HepG2 (cell line): ENCODE measurements around the gene BAIAP3. TPM values are rescaled to one million over a fixed set of nuclear protein-coding genes. Genes with fewer than 3 reads are reported as not detected.

Experiments
- ATAC-seq: fragments of 200-7000 bp; cut with Tn5 transposase; 3 replicates; pipeline ENCODE4 v1.9.1; 2020; ENCODE audit warnings: mild to moderate bottlenecking, moderate library complexity
- BruUV-seq: library from RNA; stranded (reverse); fragments of 400-500 nt; replicated peaks from 2 replicates; lab custom pipeline; 2021; lab: Mats Ljungman, UMichigan
- CTCF ChIA-PET: fragments of 300-600 bp; formaldehyde crosslinking; extraction: SDS; loops from one replicate; lab custom pipeline; 2021; ENCODE audit warnings: low total read pairs, inconsistent platforms, low intra/inter-chr PET ratio; lab: Yijun Ruan, JAX
- POLR2A ChIA-PET: fragments of 350-600 bp; sonication (Branson Sonifier 250); formaldehyde crosslinking; loops from one replicate; lab custom pipeline; 2020; ENCODE audit warnings: antibody characterized with exemption, inconsistent platforms; lab: Yijun Ruan, JAX
- DNase-seq: peaks from one replicate; pipeline ENCODE4 v3.0.0-alpha.2; 2015; ENCODE audit warnings: low spot score
- FAIRE-seq: peaks from 3 replicates; lab custom pipeline; 2011; peaks lifted over from hg19 to GRCh38; lab: Jason Lieb, UNC
- H2AFZ ChIP-seq: one replicate; pipeline ENCODE4 v1.6.1; 2011; ENCODE audit warnings: low read length, inconsistent platforms
- H3K27ac ChIP-seq: fragments of 300-600 bp; 3 replicates; pipeline ENCODE4 v1.8.0; 2011; ENCODE audit warnings: mixed run types, mild to moderate bottlenecking, mixed read lengths, low read length, inconsistent platforms; ENCODE audit not compliant: insufficient read depth; ENCODE audit errors: extremely low read length
- H3K27me3 ChIP-seq, 2 experiments: fragments of 200-600 bp in 1 of 2; 2 replicates in 1 of 2; 3 replicates in 1 of 2; pipeline versions ENCODE4 v1.6.0 to v1.8.0; 2011; ENCODE audit warnings: low read length in 2 of 2, mild to moderate bottlenecking in 2 of 2, moderate library complexity in 2 of 2, inconsistent platforms in 1 of 2; ENCODE audit not compliant: insufficient read depth in 2 of 2, control insufficient read depth in 1 of 2
- H3K36me3 ChIP-seq, 2 experiments: fragments of 200-600 bp in 1 of 2; replicated peaks in 1 of 2; 2 replicates in 1 of 2; 3 replicates in 1 of 2; pipeline versions ENCODE4 v1.5.1 to v1.8.0; 2011; ENCODE audit warnings: low read length in 2 of 2, inconsistent platforms in 1 of 2; ENCODE audit not compliant: insufficient read depth in 2 of 2, control insufficient read depth in 1 of 2
- H3K4me1 ChIP-seq: 2 replicates; pipeline ENCODE4 v1.5.1; 2012; ENCODE audit warnings: low read length, inconsistent platforms; ENCODE audit not compliant: insufficient read depth
- H3K4me2 ChIP-seq: 2 replicates; pipeline ENCODE4 v1.6.0; 2011; ENCODE audit warnings: low read depth, low read length, inconsistent platforms
- H3K4me3 ChIP-seq, 3 experiments: fragments of 200-600 bp in 1 of 3; sonication (generic), shearing (Covaris generic) in 1 of 3; replicated peaks in 1 of 3; 2 replicates each; pipeline ENCODE4 v1.5.1; 2011 to 2016; ENCODE audit warnings: low read length in 3 of 3, inconsistent platforms in 2 of 3, low read depth in 2 of 3, mild to moderate bottlenecking in 2 of 3, control low read depth in 1 of 3, mixed read lengths in 1 of 3; ENCODE audit not compliant: insufficient read depth in 1 of 3
- H3K79me2 ChIP-seq: one replicate; pipeline ENCODE4 v1.6.1; 2011; ENCODE audit warnings: low read length, inconsistent platforms; ENCODE audit not compliant: insufficient read depth
- H3K9ac ChIP-seq: 2 replicates; pipeline ENCODE4 v1.6.0; 2011; ENCODE audit warnings: mild to moderate bottlenecking, low read depth, low read length, inconsistent platforms; ENCODE audit not compliant: insufficient read depth
- H3K9me3 ChIP-seq: 2 replicates; pipeline ENCODE4 v1.5.1; 2012; ENCODE audit warnings: mild to moderate bottlenecking, low read length
- H4K20me1 ChIP-seq: 2 replicates; pipeline ENCODE4 v1.6.0; 2011; ENCODE audit warnings: inconsistent platforms, mild to moderate bottlenecking, low read length, moderate library complexity; ENCODE audit not compliant: insufficient read depth
- AKNA ChIP-seq: sonication (generic); formaldehyde crosslinking; IDR thresholded peaks from 2 replicates; pipeline ENCODE4 v1.4.0; 2020; ENCODE audit warnings: missing genetic modification reagents, borderline replicate concordance
- IKZF5 ChIP-seq: IDR thresholded peaks from 2 replicates; pipeline ENCODE4 v1.6.1; 2018; ENCODE audit warnings: missing genetic modification reagents, mild to moderate bottlenecking, missing compliant biosample characterization
- KDM6A ChIP-seq: IDR thresholded peaks from 2 replicates; pipeline ENCODE4 v1.6.1; 2016; ENCODE audit warnings: low read depth
- MAFK ChIP-seq, 2 experiments: IDR thresholded peaks in 1 of 2; conservative IDR thresholded peaks in 1 of 2; 2 replicates each; pipeline ENCODE4 v1.6.1; 2011; ENCODE audit warnings: improper control_type of control experiment in 2 of 2, low read length in 2 of 2
- MATR3 ChIP-seq: sonication (generic); formaldehyde crosslinking; IDR thresholded peaks from 2 replicates; pipeline ENCODE4 v1.4.0; 2020; ENCODE audit warnings: missing genetic modification reagents
- MIER2 ChIP-seq: IDR thresholded peaks from 2 replicates; pipeline ENCODE4 v1.6.1; 2016; ENCODE audit warnings: missing biosample characterization, missing genetic modification reagents
- PLSCR1 ChIP-seq: sonication (generic); formaldehyde crosslinking; IDR thresholded peaks from 2 replicates; pipeline ENCODE4 v1.5.0; 2020; ENCODE audit warnings: missing genetic modification reagents, mild to moderate bottlenecking, borderline replicate concordance
- PRDM4 ChIP-seq: sonication (generic); formaldehyde crosslinking; IDR thresholded peaks from 2 replicates; pipeline ENCODE4 v1.9.0; 2021; ENCODE audit warnings: missing genetic modification reagents, borderline replicate concordance
- SETDB1 ChIP-seq: sonication (generic); formaldehyde crosslinking; IDR thresholded peaks from 2 replicates; pipeline ENCODE4 v1.5.1; 2020; ENCODE audit warnings: missing genetic modification reagents, mild to moderate bottlenecking, borderline replicate concordance
- TAF15 ChIP-seq: fragments of 200-400 bp; formaldehyde crosslinking; IDR thresholded peaks from one replicate; pipeline ENCODE4 v1.6.1; 2018; ENCODE audit warnings: mild to moderate bottlenecking, low read depth, low read length; ENCODE audit not compliant: poor library complexity, severe bottlenecking
- TOE1 ChIP-seq: sonication (generic); formaldehyde crosslinking; IDR thresholded peaks from 2 replicates; pipeline ENCODE4 v1.4.0; 2020; ENCODE audit warnings: mild to moderate bottlenecking, missing genetic modification reagents
- ZNF335 ChIP-seq: sonication (generic); formaldehyde crosslinking; IDR thresholded peaks from 2 replicates; pipeline ENCODE4 v1.4.0; 2020; ENCODE audit warnings: missing genetic modification reagents
- ZNF34 ChIP-seq: sonication (generic); formaldehyde crosslinking; IDR thresholded peaks from 2 replicates; pipeline ENCODE4 v1.4.0; 2020; ENCODE audit warnings: mild to moderate bottlenecking, missing genetic modification reagents, borderline replicate concordance
- ZSCAN5A ChIP-seq: sonication (generic); formaldehyde crosslinking; IDR thresholded peaks from 2 replicates; pipeline ENCODE4 v1.8.0; 2022; ENCODE audit warnings: mild to moderate bottlenecking, missing genetic modification reagents, borderline replicate concordance
- WGBS: methylation state at CpG from one replicate; pipeline ENCODE4 v1.1.6; 2017; ENCODE audit warnings: low lambda C conversion rate; 5-methylcytosine and 5-hydroxymethylcytosine counted together
- in situ Hi-C: cut with HindIII; loops from 2 replicates; pipeline ENCODE4 v1.10.0; 2017; ENCODE audit warnings: low pct_unique_long_range_greater_than_20kb; ENCODE audit not compliant: extremely low pct_ligation_motif_present
- intact Hi-C: fragments of 100-400 bp; cut with micrococcal nuclease; formaldehyde crosslinking; loops from one replicate; pipeline ENCODE4 v1.10.0; 2022; ENCODE audit not compliant: unreplicated experiment
- polyA plus RNA-seq, 8 experiments: library from polyadenylated mRNA; depleted of rRNA in 3 of 8; stranded (reverse) in 7 of 8; unstranded in 1 of 8; fragments of >200 nt; fragmentation: Illumina TruSeq in 4 of 8; extraction: Trizol in 4 of 8; gene quantifications; 2 replicates each; pipeline versions ENCODE4 v1.2.1 to v1.2.3, GENCODE V29; 2011 to 2016; ENCODE audit warnings: low read depth in 4 of 8, missing spikeins in 1 of 8, mixed read lengths in 1 of 8; ENCODE audit not compliant: insufficient read depth in 1 of 8
- total RNA-seq, 5 experiments: library from RNA; depleted of rRNA; stranded (reverse); fragments of >200 nt; fragmentation: Illumina TruSeq; extraction: Trizol; gene quantifications; 2 replicates each; pipeline ENCODE4 v1.2.3, GENCODE V29; 2016; ENCODE audit warnings: low read depth in 1 of 5

BAIAP3 gene
- total and polyA plus RNA-seq, 2 of the 13 experiments (the other 11 are each of a cell fraction or from before 2014, with no cell fraction given): 3.2 to 5.7 TPM

- Histone ChIP-seq H3K79me2 (no peaks in the 10 kb centered on the region), H3K9me3 (no peaks in the 10 kb centered on the region), H3K27me3 (no peaks in the 10 kb centered on the region), H3K9ac (no peak overlapping the region), H3K4me2 (no peak overlapping the region), H3K4me3 (no peak overlapping the region), H2AFZ (no peak overlapping the region), H4K20me1 (no peaks in the 10 kb centered on the region), H3K27ac (no peak overlapping the region), H3K36me3 (peaks cover 10 to 15% of the 10 kb centered on the region in 2 experiments; a peak in 4 of 5 replicates), H3K4me1 (no peaks in the 10 kb centered on the region)
- in situ Hi-C loops (no loop called here), intact Hi-C loops (no loop called here)
- FAIRE-seq (no peak), ATAC-seq (no peak), DNase-seq (no peak)
- CTCF ChIA-PET: no interaction called here
- 95% methylated on average over 9 of the region's 9 CpGs for WGBS
- BruUV-seq: no TSS peak
- POLR2A ChIA-PET: no interaction called here
- TF ChIP-seq AKNA (no peak), PLSCR1 (no peak), MAFK (conservative IDR thresholded peaks at IDR 0.05 in 1 of 2, IDR thresholded peaks at IDR 0.05 in 1 of 2; ENCODE audit: low read length in 2 of 2) (no peak), PRDM4 (no peak), SETDB1 (no peak), ZSCAN5A (CRISPR knock-in tag) (no peak), MATR3 (CRISPR knock-in tag) (no peak), TOE1 (CRISPR knock-in tag) (no peak), ZNF335 (CRISPR knock-in tag) (no peak), TAF15 (no peak), MIER2 (CRISPR knock-in tag) (no peak), KDM6A (CRISPR knock-in tag) (no peak), ZNF34 (CRISPR knock-in tag) (no peak), IKZF5 (CRISPR knock-in tag) (no peak)
Observed at GRCh38 chr16:1398351-1398750, 64.9 kb downstream of the BAIAP3 start.
